Posterior vena cava (tissue), 2 donors: Measurements from ENCODE around the gene FAM174C. TPM values are rescaled to one million over a fixed set of nuclear protein-coding genes. Genes with fewer than 3 reads are reported as not detected.
A peak's percentile ranks its signal among the peaks of the same experiment; 100 is the strongest.

Source experiments
- DNase-seq: peaks from one replicate; pipeline ENCODE4 v3.0.0-alpha.2; 2020; ENCODE audit warnings: low spot score
- intact Hi-C, 2 donors: fragments of 100-400 bp; cut with DNase I; formaldehyde crosslinking; loops; one replicate each; pipeline versions ENCODE4 v1.14.1 to v1.14.2; 2022 to 2023
- long read RNA-seq, 2 donors: library from polyadenylated mRNA; unstranded; transcript quantifications; one replicate each; pipeline ENCODE4 v2.0.0, GENCODE V29; 2020 to 2021
- total RNA-seq, 2 donors: library from RNA; stranded (reverse); fragmentation: NEBNext Ultra II Directional; extraction: Animal tissue kit (Norgen Biotek cat#: 25700); gene quantifications; one replicate each; pipeline ENCODE4 v1.2.1, GENCODE V29; 2021
- donor health status: DM: yes; HTN: yes; CAD: no.
- donor health status: DM: yes; HTN: yes; CAD: no.

The FAM174C gene
- total RNA-seq, result 10 to 100 TPM; 25.2 to 27.2 TPM
- long read RNA-seq, donor 1, transcript C19orf24-201 (3 exons, 983 nt), result major isoform, 7 of 8 reads
- long read RNA-seq, donor 1, partial matches to known transcripts, result 0 of 8 reads
- long read RNA-seq, donor 1, other reads (novel, unspliced or antisense), result 1 of 8 reads
- long read RNA-seq, donor 2, partial matches to known transcripts, result 0 of 4 reads
- long read RNA-seq, donor 2, other reads (novel, unspliced or antisense), result 1 of 4 reads

- peak; percentile 99 for DNase-seq
- intact Hi-C loops, result loop anchor here in 1 of 2 donors (10.0 kb wide), 1 partner anchor 109 kb away; the partner anchor contains the start of gene NDUFS7
Observed at GRCh38 chr19:1275260-1275975, at the start of gene FAM174C. Gene FAM174C (plus strand): TSS chr19:1275530. CDS start chr19:1275550, 20 bp downstream.

DNA sequence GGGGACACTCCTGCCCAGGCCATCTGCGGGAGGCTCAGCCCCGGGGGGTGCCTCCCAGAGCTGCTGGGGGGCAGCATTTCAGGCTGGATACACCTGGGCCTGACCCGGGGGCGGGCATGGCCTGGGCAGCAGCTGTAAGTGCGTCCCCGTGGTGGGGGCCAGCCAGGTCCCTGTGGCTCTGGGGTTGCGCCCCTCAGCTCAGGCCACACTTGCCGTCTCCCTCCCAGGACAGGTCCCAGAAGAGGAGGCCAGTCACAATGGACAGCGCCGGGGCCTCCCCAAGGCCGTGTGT lies 49.2 kb upstream of the FAM174C start:
- no peak for DNase-seq
- intact Hi-C loops, result no loop called here

GRCh38 chr19:1226522-1227303 lies 48.6 kb upstream of the FAM174C start:
- DNase-seq, result no peak
- intact Hi-C loops, result no loop called here

DNA sequence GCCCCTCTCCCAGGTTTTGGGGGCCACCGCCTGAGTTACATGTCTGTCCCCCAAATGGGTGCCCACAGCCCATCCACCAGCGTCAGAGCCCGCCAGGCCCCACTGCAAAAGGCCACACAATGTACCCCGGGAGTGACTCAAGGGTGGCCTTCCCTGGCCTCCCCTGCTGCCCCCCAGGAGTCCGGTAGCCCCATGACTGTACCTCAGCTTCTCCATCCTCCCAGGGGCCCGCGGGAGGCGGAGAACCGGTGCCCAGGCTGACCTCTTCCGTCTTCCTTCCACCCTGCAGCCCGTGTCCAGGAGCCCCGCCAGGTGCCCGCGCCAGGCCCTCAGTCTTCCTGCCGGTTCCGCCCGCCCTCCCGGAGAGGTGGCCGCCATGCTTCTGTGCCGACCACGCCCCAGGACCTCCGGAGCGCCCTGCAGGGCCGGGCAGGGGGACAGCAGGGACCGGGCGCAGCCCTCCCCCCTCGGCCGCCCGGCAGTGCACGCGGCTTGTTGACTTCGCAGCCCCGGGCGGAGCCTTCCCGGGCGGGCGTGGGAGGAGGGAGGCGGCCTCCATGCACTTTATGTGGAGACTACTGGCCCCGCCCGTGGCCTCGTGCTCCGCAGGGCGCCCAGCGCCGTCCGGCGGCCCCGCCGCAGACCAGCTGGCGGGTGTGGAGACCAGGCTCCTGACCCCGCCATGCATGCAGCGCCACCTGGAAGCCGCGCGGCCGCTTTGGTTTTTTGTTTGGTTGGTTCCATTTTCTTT lies 47.9 kb upstream of the FAM174C start:
- DNase-seq, result no peak
- intact Hi-C loops, result no loop called here

DNA sequence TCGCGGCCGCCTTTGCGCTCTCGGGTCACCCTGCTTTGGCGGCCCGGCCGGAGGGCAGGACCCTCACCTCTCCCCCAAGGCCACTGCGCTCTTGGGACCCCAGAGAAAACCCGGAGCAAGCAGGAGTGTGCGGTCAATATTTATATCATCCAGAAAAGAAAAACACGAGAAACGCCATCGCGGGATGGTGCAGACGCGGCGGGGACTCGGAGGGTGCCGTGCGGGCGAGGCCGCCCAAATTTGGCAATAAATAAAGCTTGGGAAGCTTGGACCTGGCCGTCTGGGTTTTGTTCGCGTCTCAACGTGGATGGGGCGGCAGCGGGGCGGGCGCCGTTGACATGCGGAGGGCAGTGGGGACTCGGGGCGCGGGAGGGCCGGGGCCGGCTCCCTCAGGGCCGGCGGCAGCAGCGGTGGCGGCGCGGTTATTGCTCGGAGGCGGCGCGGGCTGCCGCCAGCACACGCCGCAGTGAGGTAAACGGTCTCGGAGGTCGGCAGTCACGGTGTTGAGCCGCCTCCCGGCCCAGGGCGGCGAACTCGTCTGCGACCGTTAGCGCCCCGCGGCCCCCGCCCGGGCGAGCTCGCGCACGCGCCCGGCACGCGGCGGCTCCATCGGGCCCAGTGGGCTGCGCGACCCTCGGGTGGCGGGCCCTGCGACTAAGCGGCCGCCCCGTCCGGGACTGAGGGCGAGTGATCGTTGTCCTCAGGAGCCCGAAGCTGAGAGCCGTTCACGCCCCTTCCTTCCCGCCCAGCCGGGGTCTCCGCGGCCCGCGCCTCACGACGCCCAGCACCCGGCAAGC lies 47.0 kb upstream of the FAM174C start:
- intact Hi-C loops, result no loop called here
- DNase-seq, result no peak

- intact Hi-C loops, result no loop called here
- DNase-seq, result no peak
Observed at GRCh38 chr19:1229056-1229923, 46.0 kb upstream of the FAM174C start.

DNA sequence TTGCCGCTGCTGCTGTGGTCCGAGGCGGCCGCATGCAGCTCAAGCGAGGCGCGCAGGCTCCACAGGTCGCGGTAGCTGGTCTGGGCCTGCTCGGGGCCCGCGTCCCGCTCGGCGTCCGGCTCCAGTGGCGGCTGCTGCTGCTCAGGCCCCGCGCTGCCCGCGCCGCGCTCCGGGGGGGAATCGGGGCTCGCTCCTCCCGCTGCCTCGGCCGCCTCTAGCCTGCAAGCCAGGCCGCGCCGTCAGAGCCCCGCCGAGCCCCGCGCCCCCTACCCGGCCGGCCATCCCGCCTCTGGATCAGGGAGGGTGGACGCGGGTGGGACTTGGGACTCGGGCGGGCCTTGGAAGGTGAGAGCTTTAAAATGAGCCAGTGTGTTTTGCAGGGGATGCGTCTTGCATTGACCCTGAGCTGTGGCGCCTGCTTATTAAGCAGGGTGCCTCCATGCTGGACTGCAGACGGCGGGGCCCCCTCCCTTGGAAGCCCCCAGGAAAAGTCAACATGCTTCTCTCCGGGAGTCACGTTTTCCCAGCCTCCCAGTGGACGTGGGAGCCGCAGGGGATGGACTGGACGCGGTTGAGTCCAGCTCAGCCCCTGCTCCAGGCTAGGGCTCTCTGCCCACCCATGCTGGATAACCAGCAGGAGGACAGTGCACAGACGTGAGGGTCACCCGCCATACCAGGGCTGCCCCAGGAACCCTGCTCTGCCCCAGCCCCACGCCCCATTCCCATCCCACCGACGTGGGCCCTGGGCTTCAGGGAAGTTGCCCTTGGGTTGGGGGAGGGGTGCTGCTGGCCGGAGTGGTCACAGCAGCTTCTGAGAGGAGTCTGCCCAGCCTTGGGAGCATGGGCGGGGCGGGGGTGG lies 45.2 kb upstream of the FAM174C start:
- no peak for DNase-seq
- intact Hi-C loops, result no loop called here

GRCh38 chr19:1230783-1231489 lies 44.4 kb upstream of the FAM174C start:
- intact Hi-C loops, result no loop called here

GRCh38 chr19:1231729-1232637 lies 43.3 kb upstream of the FAM174C start:
- no peak for DNase-seq
- intact Hi-C loops, result no loop called here

More at GRCh38 chr19:1230783-1231489, 44.4 kb upstream of the FAM174C start:
- no peak for DNase-seq

GRCh38 chr19:1232652-1233072 lies 42.7 kb upstream of the FAM174C start:
- intact Hi-C loops, result no loop called here
- no peak for DNase-seq

DNA sequence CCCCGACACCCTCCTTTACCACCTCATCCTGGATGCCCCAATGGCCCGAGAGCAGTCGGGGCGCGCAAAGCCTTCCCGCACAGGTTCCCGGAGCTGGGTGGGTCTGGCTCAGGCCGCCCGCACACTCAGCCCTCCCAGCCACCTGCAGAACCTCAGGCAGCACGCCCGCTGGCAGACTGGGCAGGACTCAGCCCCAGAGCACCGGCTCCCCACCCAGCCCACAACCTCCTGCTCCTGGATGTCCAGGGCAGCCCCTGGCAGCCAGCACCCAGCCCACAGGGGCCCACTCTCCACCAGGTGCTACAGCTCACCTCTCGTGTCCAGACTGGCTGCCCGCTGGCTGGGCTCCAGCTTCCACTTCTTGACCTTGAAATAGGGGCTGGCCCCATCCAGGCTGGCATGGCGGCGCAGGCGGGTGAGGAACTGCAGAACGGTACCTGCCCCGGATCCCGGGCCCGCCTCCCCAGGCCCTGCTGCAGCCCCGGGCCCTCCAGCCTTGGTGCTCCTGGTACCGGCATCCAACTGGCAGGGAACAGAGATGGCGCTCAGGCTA lies 42.1 kb upstream of the FAM174C start:
- no peak for DNase-seq
- intact Hi-C loops, result no loop called here

DNA sequence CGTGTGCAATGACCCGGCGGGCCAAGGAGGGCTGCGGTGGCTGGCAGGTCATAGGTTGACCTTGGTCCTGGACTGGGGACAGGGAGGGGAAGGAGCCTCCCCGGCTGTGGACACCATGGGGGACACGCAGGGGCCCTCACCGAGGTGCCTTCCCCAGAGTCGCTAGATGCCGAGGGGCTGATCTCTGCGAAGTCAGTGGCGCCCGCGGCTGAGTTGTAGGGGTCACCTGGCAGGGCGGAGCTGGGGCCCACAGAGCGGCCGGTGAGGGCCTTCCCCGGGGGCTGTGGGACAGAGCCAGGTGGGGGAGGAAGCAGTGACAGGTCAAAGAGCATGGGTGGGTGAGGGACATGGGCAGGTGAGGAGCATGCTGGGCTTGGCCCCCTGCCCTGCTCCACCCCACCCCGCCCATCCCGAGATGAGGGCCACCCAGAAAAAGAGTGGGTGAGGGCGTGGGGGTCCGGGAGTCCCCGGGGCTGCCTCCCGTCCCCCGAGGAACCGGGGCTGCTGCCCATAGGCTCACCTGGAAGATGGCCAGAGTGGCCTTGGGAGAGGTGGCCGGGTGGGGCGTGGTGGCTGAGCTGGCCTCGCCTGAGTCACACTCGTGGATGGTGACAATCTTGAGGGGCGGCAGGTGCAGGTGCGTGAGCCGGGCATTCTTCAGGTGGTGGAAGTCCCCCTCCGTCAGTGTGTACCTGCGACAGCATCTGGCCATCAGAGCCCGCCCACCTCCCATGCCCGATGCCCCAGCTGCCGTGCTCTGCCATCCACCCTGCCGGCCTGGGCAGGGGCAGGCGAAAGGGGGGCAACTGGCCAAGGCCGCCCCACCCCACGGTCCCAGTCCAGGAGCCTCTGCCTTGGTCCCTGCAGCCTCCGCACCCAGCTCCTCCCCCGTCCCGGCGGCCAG lies 41.0 kb upstream of the FAM174C start:
- intact Hi-C loops, result no loop called here
- DNase-seq, result no peak

DNA sequence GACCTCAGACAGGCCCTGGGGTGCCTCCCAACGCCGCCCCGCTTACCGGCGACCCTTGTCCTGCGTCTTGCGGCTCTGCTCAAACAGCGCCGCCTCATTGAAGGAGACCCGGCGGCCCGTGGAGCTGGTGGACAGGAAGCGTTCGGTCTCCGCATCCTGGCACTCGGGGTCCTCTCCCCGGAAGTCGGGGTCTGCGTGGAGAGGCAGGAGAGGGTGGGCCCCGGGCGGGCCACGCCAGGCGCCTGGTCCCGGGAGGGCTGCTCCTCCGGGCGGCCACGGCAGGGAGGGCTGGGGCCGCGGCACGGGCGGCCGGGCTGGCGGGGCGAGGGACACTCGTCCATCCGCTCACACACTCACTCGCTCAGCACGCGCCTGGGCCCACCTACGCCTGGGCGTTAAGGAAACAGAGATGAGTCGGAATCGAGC lies 40.4 kb upstream of the FAM174C start:
- no peak for DNase-seq
- intact Hi-C loops, result no loop called here
